HepG2 (cell line): Measurements from ENCODE around the gene G6PC3. TPM values are rescaled to one million over a fixed set of nuclear protein-coding genes. Genes with fewer than 3 reads are reported as not detected.
A peak's percentile ranks its signal among the peaks of the same experiment; 100 is the strongest.

ENCODE experiments used
- CCAR2 ChIP-seq: fragments of 200-400 bp; formaldehyde crosslinking; optimal IDR thresholded peaks from 2 replicates; pipeline ENCODE3; 2018; ENCODE audit warnings: low read depth, mild to moderate bottlenecking, low read length, moderate library complexity
- EHMT2 ChIP-seq: fragments of 200-600 bp; sonication (generic); IDR thresholded peaks from 2 replicates; pipeline ENCODE4 v1.7.0; 2017; ENCODE audit warnings: antibody characterized with exemption, low read depth, low read length, borderline replicate concordance
- IRF9 ChIP-seq: sonication (generic); formaldehyde crosslinking; IDR thresholded peaks from 2 replicates; pipeline ENCODE4 v1.8.0; 2022; ENCODE audit warnings: missing genetic modification reagents, mild to moderate bottlenecking, borderline replicate concordance
- KDM2A ChIP-seq: sonication (generic); formaldehyde crosslinking; IDR thresholded peaks from 2 replicates; pipeline ENCODE4 v1.4.0; 2020; ENCODE audit warnings: low read depth, missing genetic modification reagents, borderline replicate concordance
- MTF2 ChIP-seq: sonication (generic); formaldehyde crosslinking; IDR thresholded peaks from 2 replicates; pipeline ENCODE4 v1.5.0; 2020; ENCODE audit warnings: missing genetic modification reagents, borderline replicate concordance
- NFATC3 ChIP-seq: sonication (generic); formaldehyde crosslinking; IDR thresholded peaks from 2 replicates; pipeline ENCODE4 v1.5.1; 2020; ENCODE audit warnings: mild to moderate bottlenecking, missing genetic modification reagents
- NR2F2 ChIP-seq: IDR thresholded peaks from 2 replicates; pipeline ENCODE4 v1.6.1; 2012; ENCODE audit warnings: low read depth, inconsistent platforms, borderline replicate concordance
- THAP9 ChIP-seq: sonication (generic); formaldehyde crosslinking; IDR thresholded peaks from 2 replicates; pipeline ENCODE4; 2020; ENCODE audit warnings: missing genetic modification reagents, mild to moderate bottlenecking, borderline replicate concordance
- ZBTB25 ChIP-seq: IDR thresholded peaks from 2 replicates; pipeline ENCODE4 v1.6.1; 2018; ENCODE audit warnings: missing genetic modification reagents
- ZHX2 ChIP-seq, 2 experiments: sonication (generic) in 1 of 2; formaldehyde crosslinking in 1 of 2; IDR thresholded peaks; 2 replicates each; pipeline versions ENCODE4 v1.6.1 to v1.9.0; 2014 to 2022; ENCODE audit warnings: antibody characterized with exemption in 1 of 2, borderline replicate concordance in 1 of 2, inconsistent platforms in 1 of 2, low read depth in 1 of 2, missing genetic modification reagents in 1 of 2
- polyA plus RNA-seq, 8 experiments: library from polyadenylated mRNA; depleted of rRNA in 3 of 8; stranded (reverse) in 7 of 8; unstranded in 1 of 8; fragments of >200 nt; fragmentation: Illumina TruSeq in 4 of 8; extraction: Trizol in 4 of 8; gene quantifications; 2 replicates each; pipeline versions ENCODE4 v1.2.1 to v1.2.3, GENCODE V29; 2011 to 2016; ENCODE audit warnings: low read depth in 4 of 8, missing spikeins in 1 of 8, mixed read lengths in 1 of 8; ENCODE audit not compliant: insufficient read depth in 1 of 8
- total RNA-seq, 5 experiments: library from RNA; depleted of rRNA; stranded (reverse); fragments of >200 nt; fragmentation: Illumina TruSeq; extraction: Trizol; gene quantifications; 2 replicates each; pipeline ENCODE4 v1.2.3, GENCODE V29; 2016; ENCODE audit warnings: low read depth in 1 of 5

Gene G6PC3
- total and polyA plus RNA-seq, 2 of the 13 experiments (the other 11 are each of a cell fraction or from before 2014, with no cell fraction given), result 38.5 to 75.8 TPM

- TF ChIP-seq MTF2 (CRISPR knock-in tag) (no peak), CCAR2 (peak; percentile 50), THAP9 (CRISPR knock-in tag) (peak; percentile 91; the same call in 1 of the 2 replicates), IRF9 (CRISPR knock-in tag) (peak; percentile 94), NFATC3 (CRISPR knock-in tag) (no peak), EHMT2 (no peak), NR2F2 (peak; percentile 81; the same call in 1 of the 2 replicates), ZHX2 (IDR thresholded peaks at IDR 0.05; ENCODE audit: low read depth) (peak; percentile 74), ZHX2 (CRISPR knock-in tag; IDR thresholded peaks at IDR 0.05; ENCODE audit: borderline replicate concordance) (no peak), KDM2A (CRISPR knock-in tag) (peak; percentile 86; the same call in 1 of the 2 replicates), ZBTB25 (peak; percentile 96)
Observed at GRCh38 chr17:44110823-44111633, 40.5 kb downstream of the G6PC3 start (continued).
